B cell (primary cell): ENCODE measurements around the gene CFL1. TPM values are rescaled to one million over a fixed set of nuclear protein-coding genes. Genes with fewer than 3 reads are reported as not detected.

Experiments
- ATAC-seq: fragments of 200-7000 bp; cut with Tn5 transposase; one replicate; pipeline ENCODE4 v1.10.0; 2021; ENCODE audit warnings: low read depth, mild to moderate bottlenecking, moderate number of reproducible peaks, moderate library complexity
- CTCF ChIA-PET: fragments of 350-600 bp; sonication (Branson Sonifier 250); formaldehyde crosslinking; loops from one replicate; lab custom pipeline; 2021; ENCODE audit warnings: antibody characterized with exemption, inconsistent platforms; lab: Charles Lee
- POLR2A ChIA-PET: fragments of 350-600 bp; sonication (Branson Sonifier 250); formaldehyde crosslinking; loops from one replicate; lab custom pipeline; 2021; ENCODE audit warnings: antibody characterized with exemption; lab: Charles Lee
- DNase-seq: peaks from one replicate; pipeline ENCODE4 v3.0.0; 2013
- H2AFZ ChIP-seq: 2 replicates; pipeline ENCODE4 v1.6.1; 2012; ENCODE audit warnings: mild to moderate bottlenecking, low read depth, low read length; ENCODE audit not compliant: insufficient read depth, poor library complexity, severe bottlenecking
- H3K27ac ChIP-seq, 2 donors: 1 replicate in 1 of 2; 2 replicates in 1 of 2; pipeline ENCODE4 v1.5.1; 2012 to 2013; ENCODE audit warnings: low read length in 2 of 2, mild to moderate bottlenecking in 2 of 2, moderate library complexity in 1 of 2
- H3K27me3 ChIP-seq, 4 experiments: fragments of 200-600 bp in 1 of 4; sonication (generic) in 1 of 4; replicated peaks in 1 of 4; 1 replicate in 2 of 4; 2 replicates in 2 of 4; pipeline versions ENCODE4 v1.6.1 to v1.7.0; 2013 to 2016; ENCODE audit warnings: low read length in 3 of 4, mild to moderate bottlenecking in 2 of 4, mixed read lengths in 1 of 4, moderate library complexity in 1 of 4; ENCODE audit not compliant: insufficient read depth in 4 of 4, control insufficient read depth in 3 of 4; ENCODE audit errors: control extremely low read depth in 1 of 4
- H3K36me3 ChIP-seq, 2 experiments: replicated peaks in 1 of 2; 1 replicate in 1 of 2; 2 replicates in 1 of 2; pipeline versions ENCODE4 v1.6.1 to v1.7.1; 2013; ENCODE audit warnings: low read length in 1 of 2; ENCODE audit not compliant: insufficient read depth in 2 of 2, control insufficient read depth in 1 of 2; ENCODE audit errors: control extremely low read depth in 1 of 2, extremely low read depth in 1 of 2
- H3K4me1 ChIP-seq, 2 donors: fragments of 200-600 bp in 1 of 2; sonication (generic) in 1 of 2; 1 replicate in 1 of 2; 2 replicates in 1 of 2; pipeline versions ENCODE4 v1.5.1 to v1.6.1; 2013 to 2017; ENCODE audit warnings: low read length in 2 of 2; ENCODE audit not compliant: control insufficient read depth in 2 of 2, insufficient read depth in 2 of 2
- H3K4me2 ChIP-seq: replicated peaks from 2 replicates; pipeline ENCODE3; 2012; ENCODE audit warnings: mild to moderate bottlenecking, low read depth, low read length; ENCODE audit not compliant: poor library complexity, severe bottlenecking
- H3K4me3 ChIP-seq, 5 experiments: fragments of 200-600 bp in 1 of 5; sonication (generic) in 1 of 5; 1 replicate in 3 of 5; 2 replicates in 2 of 5; pipeline versions ENCODE4 v1.5.1 to v1.7.0; 2011 to 2016; ENCODE audit warnings: low read length in 4 of 5, mild to moderate bottlenecking in 4 of 5, low read depth in 2 of 5, control low read depth in 1 of 5, moderate library complexity in 1 of 5; ENCODE audit not compliant: insufficient read depth in 1 of 5; ENCODE audit errors: control extremely low read depth in 1 of 5, extremely low read depth in 1 of 5
- H3K79me2 ChIP-seq: fragments of 200-600 bp; sonication (generic); one replicate; pipeline ENCODE4 v1.6.0; 2016; ENCODE audit warnings: low read length; ENCODE audit not compliant: control insufficient read depth, insufficient read depth
- H3K9ac ChIP-seq: fragments of 200-600 bp; sonication (generic); 2 replicates; pipeline ENCODE4 v1.6.1; 2017; ENCODE audit warnings: mild to moderate bottlenecking, low read length, moderate library complexity
- H3K9me3 ChIP-seq, 3 donors: one replicate each; pipeline versions ENCODE4 v1.6.1 to v1.7.1; 2013; ENCODE audit warnings: low read length in 2 of 3; ENCODE audit not compliant: control insufficient read depth in 2 of 3, insufficient read depth in 1 of 3; ENCODE audit errors: control extremely low read depth in 1 of 3
- H4K20me1 ChIP-seq: 2 replicates; pipeline ENCODE4 v1.6.0; 2012; ENCODE audit warnings: mild to moderate bottlenecking, low read length; ENCODE audit not compliant: insufficient read depth, control insufficient read depth, poor library complexity, severe bottlenecking
- H3K27ac Mint-ChIP-seq: one replicate; pipeline ENCODE4 v1.8.0; 2021; ENCODE audit warnings: mixed read lengths
- H3K27me3 Mint-ChIP-seq: one replicate; pipeline ENCODE4 v1.8.0; 2021; ENCODE audit warnings: mixed read lengths
- H3K4me1 Mint-ChIP-seq: one replicate; pipeline ENCODE4 v1.8.0; 2021; ENCODE audit warnings: mixed read lengths
- H3K4me3 Mint-ChIP-seq: one replicate; pipeline ENCODE4 v1.8.0; 2021; ENCODE audit warnings: mixed read lengths
- H3K9me3 Mint-ChIP-seq: one replicate; pipeline ENCODE4 v1.8.0; 2022; ENCODE audit warnings: mixed read lengths; ENCODE audit not compliant: insufficient read depth
- CTCF ChIP-seq: fragments of 200-600 bp; IDR thresholded peaks from one replicate; pipeline ENCODE4 v1.8.0; 2022; ENCODE audit warnings: antibody characterized with exemption, mild to moderate bottlenecking
- EZH2 ChIP-seq: IDR thresholded peaks from 2 replicates; pipeline ENCODE4 v1.6.1; 2012; ENCODE audit warnings: borderline replicate concordance, low read depth, mild to moderate bottlenecking, moderate library complexity, low read length; ENCODE audit not compliant: insufficient read depth, poor library complexity, severe bottlenecking
- WGBS: methylation state at CpG from one replicate; pipeline ENCODE4 v1.1.5; 2013; ENCODE audit warnings: missing lambda C conversion rate; ENCODE audit not compliant: insufficient coverage; 5-methylcytosine and 5-hydroxymethylcytosine counted together
- intact Hi-C: fragments of 100-400 bp; cut with micrococcal nuclease; formaldehyde crosslinking; loops from one replicate; pipeline ENCODE4 v1.10.0; 2022
- polyA plus RNA-seq: library from polyadenylated mRNA; depleted of rRNA; stranded (reverse); fragments of >200 nt; gene quantifications from 2 replicates; pipeline ENCODE4 v1.2.3, GENCODE V29; 2012
- total RNA-seq, 2 donors: library from RNA; stranded (reverse); fragments of 120-200 nt in 1 of 2; gene quantifications; 1 replicate in 1 of 2; 2 replicates in 1 of 2; pipeline versions ENCODE4 v1.2.3 to v1.2.4, GENCODE V29; 2013 to 2022

CFL1 gene
- total and polyA plus RNA-seq, 2 donors (not counting 1 experiment from before 2014, with no cell fraction given), result 455 to 990 TPM

DNA sequence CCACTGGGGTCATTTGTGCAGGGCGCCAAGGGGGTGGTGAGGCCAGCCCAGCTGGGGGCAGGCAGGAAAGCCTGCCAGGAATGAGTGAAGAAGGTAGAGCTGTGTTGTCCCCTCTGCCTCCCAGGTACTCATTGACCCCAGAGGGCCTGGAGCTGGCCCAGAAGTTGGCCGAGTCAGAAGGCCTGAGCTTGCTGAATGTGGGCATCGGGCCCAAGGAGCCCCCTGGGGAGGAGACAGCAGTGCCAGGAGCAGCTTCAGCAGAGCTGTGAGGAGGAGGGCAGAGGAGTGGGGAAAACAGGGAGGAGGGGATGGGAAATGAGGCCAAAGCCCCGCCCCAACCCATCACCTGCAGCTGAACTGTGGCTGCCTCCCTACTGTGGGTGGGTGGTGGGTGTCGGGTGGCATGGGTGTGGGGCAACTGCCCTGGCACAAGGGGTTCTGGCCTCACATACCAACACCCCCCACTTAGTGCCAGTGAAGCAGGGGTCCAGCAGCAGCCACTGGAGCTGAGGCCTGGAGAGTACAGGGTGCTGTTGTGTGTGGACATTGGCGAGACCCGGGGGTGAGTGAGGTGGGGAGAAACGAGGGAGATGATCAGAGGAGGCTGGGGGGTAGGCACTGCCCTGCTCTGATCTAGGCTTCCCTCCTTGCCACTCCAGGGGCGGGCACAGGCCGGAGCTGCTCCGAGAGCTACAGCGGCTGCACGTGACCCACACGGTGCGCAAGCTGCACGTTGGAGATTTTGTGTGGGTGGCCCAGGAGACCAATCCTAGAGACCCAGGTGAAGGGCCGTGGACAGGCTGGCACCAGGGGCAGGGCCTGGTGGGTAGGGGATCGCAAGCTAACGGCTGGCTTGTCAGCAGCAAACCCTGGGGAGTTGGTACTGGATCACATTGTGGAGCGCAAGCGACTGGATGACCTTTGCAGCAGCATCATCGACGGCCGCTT lies 5.2 kb upstream of the CFL1 start:
- WGBS, result 99% methylated on average over 17 of the region's 24 CpGs
- Mint-ChIP-seq H3K9me3 (no peaks in the 10 kb centered on the region), H3K27ac (no peak overlapping the region), H3K27me3 (no peaks in the 10 kb centered on the region), H3K4me1 (peaks cover 27% of the 10 kb centered on the region), H3K4me3 (no peak overlapping the region)
- Histone ChIP-seq H3K9me3 (no peaks in the 10 kb centered on the region), H3K36me3 (peaks cover 0 to 52% of the 10 kb centered on the region in 2 experiments), H4K20me1 (peaks cover 34% of the 10 kb centered on the region), H3K27me3 (no peaks in the 10 kb centered on the region), H2AFZ (no peak overlapping the region), H3K4me1 (peaks cover 16 to 33% of the 10 kb centered on the region in 2 donors), H3K9ac (no peak overlapping the region), H3K4me3 (no peak overlapping the region), H3K79me2 (peaks cover 30% of the 10 kb centered on the region), H3K27ac (no peak overlapping the region), H3K4me2 (no peak overlapping the region)
- no peak for ATAC-seq
- ChIA-PET CTCF (interaction anchor here (1.1 to 8.6 kb wide), 2 partner anchors 10 to 24 kb away, joined by 3 to 244 read pairs; partner anchors contain the start of genes CCDC85B and FIBP), POLR2A (no interaction called here)
- TF ChIP-seq CTCF, result no peak
- intact Hi-C loops, result no loop called here
- DNase-seq, result peak; percentile 20

GRCh38 chr11:65862191-65862735 lies 4.3 kb upstream of the CFL1 start:
- no peak overlapping the region for H3K27ac ChIP-seq
- no peak overlapping the region for H3K27ac Mint-ChIP-seq
- WGBS, result 78% methylated on average over 3 of the region's 5 CpGs
- CTCF ChIA-PET, result interaction anchor here (8.6 kb wide), 1 partner anchor 25 kb away, joined by 244 read pairs; the partner anchor contains the start of genes CCDC85B and FIBP
- H3K4me3 ChIP-seq, result no peak overlapping the region
- H3K4me2 ChIP-seq, result peak overlapping the region; percentile 94
- TF ChIP-seq EZH2, result no peak
- TF ChIP-seq CTCF, result no peak
- peaks cover 0 to 52% of the 10 kb centered on the region in 2 experiments for H3K36me3 ChIP-seq
- H3K79me2 ChIP-seq, result peaks cover 32% of the 10 kb centered on the region
- H3K9ac ChIP-seq, result no peak overlapping the region
- intact Hi-C loops, result no loop called here
- peaks cover 39% of the 10 kb centered on the region for H4K20me1 ChIP-seq
- no peaks in the 10 kb centered on the region for H3K9me3 ChIP-seq
- peak overlapping the region; percentile 58 for H3K4me3 Mint-ChIP-seq
- H3K9me3 Mint-ChIP-seq, result no peaks in the 10 kb centered on the region
- POLR2A ChIA-PET, result interaction anchor here (0.6 to 3.7 kb wide), 2 partner anchors 8 to 392 kb away, joined by 7 to 20 read pairs; no protein-coding TSS in a partner anchor
- peaks cover 16 to 33% of the 10 kb centered on the region in 2 donors for H3K4me1 ChIP-seq
- no peak for DNase-seq
- ATAC-seq, result no peak
- no peaks in the 10 kb centered on the region for H3K27me3 Mint-ChIP-seq
- H3K4me1 Mint-ChIP-seq, result peaks cover 24% of the 10 kb centered on the region
- no peak overlapping the region for H2AFZ ChIP-seq
- H3K27me3 ChIP-seq, result no peaks in the 10 kb centered on the region
